Measurements from ENCODE around the gene SOWAHA. TPM values are rescaled to one million over a fixed set of nuclear protein-coding genes. Genes with fewer than 3 reads are reported as not detected.

SOWAHA gene
- total and polyA plus RNA-seq, 10 of the 15 experiments (the other 5 are each of a cell fraction or from before 2014, with no cell fraction given), result 0.02 to 0.37 (median 0.05) TPM; not detected in 4

DNA sequence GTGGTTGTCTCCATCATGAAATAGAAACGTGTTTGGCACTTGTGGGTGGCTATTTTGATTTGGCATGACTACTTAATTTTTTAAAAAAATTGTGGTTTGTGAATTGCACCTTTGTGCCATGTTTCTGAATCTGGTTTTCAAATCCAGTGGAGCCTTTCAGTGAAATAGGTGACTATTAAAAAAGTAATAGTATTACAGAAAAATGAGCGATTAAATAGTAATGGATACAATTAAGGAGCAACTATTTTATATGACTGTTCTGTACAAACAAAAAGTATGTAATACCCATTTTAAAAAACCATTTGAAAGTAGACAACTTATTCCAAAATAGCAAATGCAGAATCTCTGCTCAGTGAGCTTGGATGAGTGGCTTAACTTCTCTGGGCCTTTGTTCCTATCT lies 3.0 kb downstream of the SOWAHA start:
- ChIA-PET SMC1A (ENCODE audit: uncharacterized antibody, unreplicated experiment) (interaction anchor here (0.6 to 10.9 kb wide), 5 partner anchors 7 to 183 kb away, joined by 3 to 129 read pairs (median 5); no protein-coding TSS in a partner anchor), RAD21 (ENCODE audit: unreplicated experiment) (interaction anchor here (2.3 to 7.7 kb wide), 2 partner anchors 7 to 65 kb away, joined by 11 to 106 read pairs; no protein-coding TSS in a partner anchor), CTCF (interaction anchor here (1.2 to 7.7 kb wide), 3 partner anchors 8 to 61 kb away, joined by 4 to 159 read pairs (median 136); no protein-coding TSS in a partner anchor), POLR2A (interaction anchor here (6.2 kb wide), 1 partner anchor 9 kb away, joined by 41 read pairs; no protein-coding TSS in a partner anchor)
- Histone ChIP-seq H3K27me3 (replicated peaks in 1 of 2; ENCODE audit: control insufficient read depth in 2 of 2, insufficient read depth in 2 of 2, low read length in 1 of 2) (peaks cover 0 to 11% of the 10 kb centered on the region in 2 experiments; a peak in 2 of 4 replicates), H2AFZ (ENCODE audit: control insufficient read depth, low read depth, low read length) (no peak overlapping the region), H3K4me1 (ENCODE audit: control insufficient read depth, insufficient read depth, low read length) (no peaks in the 10 kb centered on the region; the same call in 1 of the 2 replicates), H3K4me2 (ENCODE audit: control insufficient read depth, insufficient read depth) (no peak overlapping the region), H3K27ac (ENCODE audit: control insufficient read depth, insufficient read depth) (no peak overlapping the region), H3K9me3 (replicated peaks; ENCODE audit: control insufficient read depth, insufficient read depth, low read length) (no peaks in the 10 kb centered on the region; the same call in 2 of the 3 replicates), H4K20me1 (ENCODE audit: control insufficient read depth, insufficient read depth) (no peaks in the 10 kb centered on the region), H3K79me2 (ENCODE audit: control insufficient read depth, insufficient read depth, low read length) (no peaks in the 10 kb centered on the region), H3K4me3 (no peak overlapping the region), H3K36me3 (ENCODE audit: control insufficient read depth in 2 of 2, insufficient read depth in 2 of 2, low read length in 1 of 2) (no peaks in the 10 kb centered on the region), H3K9ac (ENCODE audit: control insufficient read depth, insufficient read depth, low read length) (no peak overlapping the region)
- BruUV-seq (replicated peaks), result no TSS peak
- TF ChIP-seq ASH2L (IDR thresholded peaks at IDR 0.05; ENCODE audit: borderline replicate concordance, low read depth) (no peak), HCFC1 (IDR thresholded peaks at IDR 0.05; ENCODE audit: low read length) (no peak), RUNX3 (IDR thresholded peaks at IDR 0.05; ENCODE audit: low read length) (no peak), ZBED1 (IDR thresholded peaks at IDR 0.05; ENCODE audit: borderline replicate concordance) (no peak), NBN (IDR thresholded peaks at IDR 0.05) (no peak), TARDBP (IDR thresholded peaks at IDR 0.05; ENCODE audit: borderline replicate concordance) (no peak), NFYA (IDR thresholded peaks at IDR 0.05; ENCODE audit: borderline replicate concordance, low read depth, low read length) (no peak), ETV6 (conservative IDR thresholded peaks at IDR 0.05 in 1 of 2, IDR thresholded peaks at IDR 0.05 in 1 of 2; ENCODE audit: borderline replicate concordance in 1 of 2, low read depth in 1 of 2) (no peak), FOXK2 (IDR thresholded peaks at IDR 0.05) (no peak), YBX1 (IDR thresholded peaks at IDR 0.05) (no peak), GABPA (IDR thresholded peaks at IDR 0.05; ENCODE audit: low read depth) (no peak), ATF7 (IDR thresholded peaks at IDR 0.05; ENCODE audit: low read depth) (no peak), PML (IDR thresholded peaks at IDR 0.05; ENCODE audit: low read length) (no peak)
- TF ChIP-seq, protein P1, sequence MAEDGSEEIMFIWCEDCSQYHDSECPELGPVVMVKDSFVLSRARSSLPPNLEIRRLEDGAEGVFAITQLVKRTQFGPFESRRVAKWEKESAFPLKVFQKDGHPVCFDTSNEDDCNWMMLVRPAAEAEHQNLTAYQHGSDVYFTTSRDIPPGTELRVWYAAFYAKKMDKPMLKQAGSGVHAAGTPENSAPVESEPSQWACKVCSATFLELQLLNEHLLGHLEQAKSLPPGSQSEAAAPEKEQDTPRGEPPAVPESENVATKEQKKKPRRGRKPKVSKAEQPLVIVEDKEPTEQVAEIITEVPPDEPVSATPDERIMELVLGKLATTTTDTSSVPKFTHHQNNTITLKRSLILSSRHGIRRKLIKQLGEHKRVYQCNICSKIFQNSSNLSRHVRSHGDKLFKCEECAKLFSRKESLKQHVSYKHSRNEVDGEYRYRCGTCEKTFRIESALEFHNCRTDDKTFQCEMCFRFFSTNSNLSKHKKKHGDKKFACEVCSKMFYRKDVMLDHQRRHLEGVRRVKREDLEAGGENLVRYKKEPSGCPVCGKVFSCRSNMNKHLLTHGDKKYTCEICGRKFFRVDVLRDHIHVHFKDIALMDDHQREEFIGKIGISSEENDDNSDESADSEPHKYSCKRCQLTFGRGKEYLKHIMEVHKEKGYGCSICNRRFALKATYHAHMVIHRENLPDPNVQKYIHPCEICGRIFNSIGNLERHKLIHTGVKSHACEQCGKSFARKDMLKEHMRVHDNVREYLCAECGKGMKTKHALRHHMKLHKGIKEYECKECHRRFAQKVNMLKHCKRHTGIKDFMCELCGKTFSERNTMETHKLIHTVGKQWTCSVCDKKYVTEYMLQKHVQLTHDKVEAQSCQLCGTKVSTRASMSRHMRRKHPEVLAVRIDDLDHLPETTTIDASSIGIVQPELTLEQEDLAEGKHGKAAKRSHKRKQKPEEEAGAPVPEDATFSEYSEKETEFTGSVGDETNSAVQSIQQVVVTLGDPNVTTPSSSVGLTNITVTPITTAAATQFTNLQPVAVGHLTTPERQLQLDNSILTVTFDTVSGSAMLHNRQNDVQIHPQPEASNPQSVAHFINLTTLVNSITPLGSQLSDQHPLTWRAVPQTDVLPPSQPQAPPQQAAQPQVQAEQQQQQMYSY (CRISPR knock-in tag; IDR thresholded peaks at IDR 0.05), result no peak
- TF ChIP-seq, protein P2, sequence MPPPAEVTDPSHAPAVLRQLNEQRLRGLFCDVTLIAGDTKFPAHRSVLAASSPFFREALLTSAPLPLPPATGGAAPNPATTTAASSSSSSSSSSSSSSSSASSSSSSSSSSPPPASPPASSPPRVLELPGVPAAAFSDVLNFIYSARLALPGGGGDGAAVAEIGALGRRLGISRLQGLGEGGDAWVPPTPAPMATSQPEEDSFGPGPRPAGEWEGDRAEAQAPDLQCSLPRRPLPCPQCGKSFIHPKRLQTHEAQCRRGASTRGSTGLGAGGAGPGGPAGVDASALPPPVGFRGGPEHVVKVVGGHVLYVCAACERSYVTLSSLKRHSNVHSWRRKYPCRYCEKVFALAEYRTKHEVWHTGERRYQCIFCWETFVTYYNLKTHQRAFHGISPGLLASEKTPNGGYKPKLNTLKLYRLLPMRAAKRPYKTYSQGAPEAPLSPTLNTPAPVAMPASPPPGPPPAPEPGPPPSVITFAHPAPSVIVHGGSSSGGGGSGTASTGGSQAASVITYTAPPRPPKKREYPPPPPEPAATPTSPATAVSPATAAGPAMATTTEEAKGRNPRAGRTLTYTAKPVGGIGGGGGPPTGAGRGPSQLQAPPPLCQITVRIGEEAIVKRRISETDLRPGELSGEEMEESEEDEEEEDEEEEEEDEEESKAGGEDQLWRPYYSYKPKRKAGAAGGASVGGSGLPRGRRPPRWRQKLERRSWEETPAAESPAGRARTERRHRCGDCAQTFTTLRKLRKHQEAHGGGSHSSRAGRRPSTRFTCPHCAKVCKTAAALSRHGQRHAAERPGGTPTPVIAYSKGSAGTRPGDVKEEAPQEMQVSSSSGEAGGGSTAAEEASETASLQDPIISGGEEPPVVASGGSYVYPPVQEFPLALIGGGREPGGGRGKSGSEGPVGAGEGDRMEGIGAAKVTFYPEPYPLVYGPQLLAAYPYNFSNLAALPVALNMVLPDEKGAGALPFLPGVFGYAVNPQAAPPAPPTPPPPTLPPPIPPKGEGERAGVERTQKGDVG (CRISPR knock-in tag; IDR thresholded peaks at IDR 0.05), result no peak
- TF ChIP-seq, protein P3, sequence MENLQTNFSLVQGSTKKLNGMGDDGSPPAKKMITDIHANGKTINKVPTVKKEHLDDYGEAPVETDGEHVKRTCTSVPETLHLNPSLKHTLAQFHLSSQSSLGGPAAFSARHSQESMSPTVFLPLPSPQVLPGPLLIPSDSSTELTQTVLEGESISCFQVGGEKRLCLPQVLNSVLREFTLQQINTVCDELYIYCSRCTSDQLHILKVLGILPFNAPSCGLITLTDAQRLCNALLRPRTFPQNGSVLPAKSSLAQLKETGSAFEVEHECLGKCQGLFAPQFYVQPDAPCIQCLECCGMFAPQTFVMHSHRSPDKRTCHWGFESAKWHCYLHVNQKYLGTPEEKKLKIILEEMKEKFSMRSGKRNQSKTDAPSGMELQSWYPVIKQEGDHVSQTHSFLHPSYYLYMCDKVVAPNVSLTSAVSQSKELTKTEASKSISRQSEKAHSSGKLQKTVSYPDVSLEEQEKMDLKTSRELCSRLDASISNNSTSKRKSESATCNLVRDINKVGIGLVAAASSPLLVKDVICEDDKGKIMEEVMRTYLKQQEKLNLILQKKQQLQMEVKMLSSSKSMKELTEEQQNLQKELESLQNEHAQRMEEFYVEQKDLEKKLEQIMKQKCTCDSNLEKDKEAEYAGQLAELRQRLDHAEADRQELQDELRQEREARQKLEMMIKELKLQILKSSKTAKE (IDR thresholded peaks at IDR 0.05; ENCODE audit: low read depth, poor library complexity, severe bottlenecking), result no peak
- ATAC-seq, result no peak
- no peak for FAIRE-seq
- in situ Hi-C loops (cut with MboI), result loop anchor here (5.0 kb wide), 1 partner anchor 429 kb away; no protein-coding TSS in a partner anchor
- intact Hi-C loops (cut with micrococcal nuclease; ENCODE audit: unreplicated experiment), result no loop called here
- no peak for DNase-seq (ENCODE audit: low read depth, low spot score)
- 52% methylated on average over 2 of the region's 2 CpGs for WGBS (ENCODE audit: insufficient coverage, insufficient replicate concordance, low lambda C conversion rate, missing lambda C conversion rate)

Data from GM12878 (cell line).